IMR-90 (cell line): Measurements from ENCODE around the gene UNC50. TPM values are rescaled to one million over a fixed set of nuclear protein-coding genes. Genes with fewer than 3 reads are reported as not detected.

Source experiments
- ATAC-seq: fragments of 200-7000 bp; cut with Tn5 transposase; 2 replicates; pipeline ENCODE4 v1.9.1; 2020; ENCODE audit warnings: low read depth, mild to moderate bottlenecking, moderate library complexity
- BruUV-seq: library from RNA; stranded (reverse); fragments of 400-500 nt; replicated peaks from 2 replicates; lab custom pipeline; 2021; lab: Mats Ljungman, UMichigan
- CTCF ChIA-PET: fragments of 300-600 bp; formaldehyde crosslinking; extraction: SDS; loops from one replicate; lab custom pipeline; 2021; ENCODE audit warnings: antibody characterized with exemption; lab: Yijun Ruan, JAX
- POLR2A ChIA-PET: fragments of 300-600 bp; sonication (Branson Sonifier 250); formaldehyde crosslinking; loops from one replicate; lab custom pipeline; 2022; ENCODE audit warnings: antibody characterized with exemption; ENCODE audit not compliant: unreplicated experiment; lab: Charles Lee
- DNase-seq: peaks from one replicate; pipeline ENCODE4 v3.0.0; 2013
- H2AFZ ChIP-seq: replicated peaks from 2 replicates; pipeline ENCODE3; 2013; ENCODE audit warnings: low read length, mild to moderate bottlenecking; ENCODE audit not compliant: poor library complexity
- H2AK5ac ChIP-seq: 2 replicates; pipeline ENCODE4 v1.6.1; 2013; ENCODE audit warnings: low read depth, low read length, inconsistent platforms
- H2AK9ac ChIP-seq: replicated peaks from 2 replicates; pipeline ENCODE3; 2013; ENCODE audit warnings: mild to moderate bottlenecking, low read depth, low read length, moderate library complexity; ENCODE audit not compliant: poor library complexity
- H2BK120ac ChIP-seq: 2 replicates; pipeline ENCODE4 v1.6.1; 2013; ENCODE audit warnings: low read depth, low read length, inconsistent platforms
- H2BK15ac ChIP-seq: 3 replicates; pipeline ENCODE4 v1.6.1; 2013; ENCODE audit warnings: low read depth, low read length, inconsistent platforms
- H2BK20ac ChIP-seq: 2 replicates; pipeline ENCODE4 v1.6.1; 2013; ENCODE audit warnings: low read depth, mild to moderate bottlenecking, inconsistent platforms, low read length, moderate library complexity
- H2BK5ac ChIP-seq: 2 replicates; pipeline ENCODE4 v1.6.1; 2013; ENCODE audit warnings: mild to moderate bottlenecking, low read depth, low read length, inconsistent platforms; ENCODE audit not compliant: poor library complexity, severe bottlenecking
- H3K14ac ChIP-seq: replicated peaks from 2 replicates; pipeline ENCODE4 v1.6.1; 2013; ENCODE audit warnings: low read depth, low read length, inconsistent platforms
- H3K18ac ChIP-seq: 2 replicates; pipeline ENCODE4 v1.6.1; 2013; ENCODE audit warnings: low read depth, low read length, control low read depth
- H3K23ac ChIP-seq: 2 replicates; pipeline ENCODE4 v1.6.1; 2013; ENCODE audit warnings: low read depth, low read length, inconsistent platforms
- H3K27ac ChIP-seq: 2 replicates; pipeline ENCODE4 v1.5.1; 2013; ENCODE audit warnings: mild to moderate bottlenecking, control low read depth, low read length; ENCODE audit not compliant: insufficient read depth
- H3K27me3 ChIP-seq: 2 replicates; pipeline ENCODE4 v1.6.1; 2013; ENCODE audit warnings: low read length; ENCODE audit not compliant: control insufficient read depth, insufficient read depth
- H3K36me3 ChIP-seq: 2 replicates; pipeline ENCODE4 v1.6.1; 2013; ENCODE audit warnings: low read length, mixed read lengths; ENCODE audit not compliant: control insufficient read depth, insufficient read depth
- H3K4ac ChIP-seq: 2 replicates; pipeline ENCODE4 v1.6.1; 2013; ENCODE audit warnings: low read depth, low read length, inconsistent platforms
- H3K4me1 ChIP-seq: 2 replicates; pipeline ENCODE4 v1.6.1; 2013; ENCODE audit warnings: low read length, mixed read lengths; ENCODE audit not compliant: control insufficient read depth, insufficient read depth
- H3K4me2 ChIP-seq: 2 replicates; pipeline ENCODE4 v1.6.1; 2013; ENCODE audit warnings: low read depth, mild to moderate bottlenecking, control low read depth, low read length, moderate library complexity
- H3K4me3 ChIP-seq: 2 replicates; pipeline ENCODE4 v1.5.1; 2013; ENCODE audit warnings: low read depth, mild to moderate bottlenecking, control low read depth, low read length, moderate library complexity; ENCODE audit not compliant: insufficient read depth
- H3K56ac ChIP-seq: 2 replicates; pipeline ENCODE4 v1.6.1; 2013; ENCODE audit warnings: low read length, inconsistent platforms; ENCODE audit not compliant: insufficient read depth; ENCODE audit errors: extremely low read depth
- H3K79me1 ChIP-seq, 2 experiments: 2 replicates each; pipeline ENCODE4 v1.6.1; 2013; ENCODE audit warnings: low read length in 2 of 2, inconsistent platforms in 1 of 2, low read depth in 1 of 2
- H3K9ac ChIP-seq: 2 replicates; pipeline ENCODE4 v1.6.1; 2013; ENCODE audit warnings: low read depth, low read length, control low read depth
- H3K9me1 ChIP-seq: 2 replicates; pipeline ENCODE4 v1.6.1; 2013; ENCODE audit warnings: low read length, inconsistent platforms; ENCODE audit not compliant: insufficient read depth
- H3K9me3 ChIP-seq: 2 replicates; pipeline ENCODE4 v1.6.1; 2013; ENCODE audit warnings: low read length; ENCODE audit not compliant: control insufficient read depth, insufficient read depth
- H4K20me1 ChIP-seq: 2 replicates; pipeline ENCODE4 v1.6.1; 2013; ENCODE audit warnings: low read length, inconsistent platforms; ENCODE audit not compliant: insufficient read depth
- H4K5ac ChIP-seq: 2 replicates; pipeline ENCODE4 v1.6.1; 2013; ENCODE audit warnings: mild to moderate bottlenecking, low read depth, low read length, control low read depth
- H4K8ac ChIP-seq, 2 experiments: 2 replicates each; pipeline ENCODE4 v1.6.1; 2013; ENCODE audit warnings: low read depth in 2 of 2, low read length in 2 of 2, control low read depth in 1 of 2, inconsistent platforms in 1 of 2
- H4K91ac ChIP-seq: 2 replicates; pipeline ENCODE4 v1.6.1; 2013; ENCODE audit warnings: low read depth, low read length, inconsistent platforms; ENCODE audit not compliant: insufficient read depth
- CEBPB ChIP-seq: IDR thresholded peaks from 2 replicates; pipeline ENCODE4 v1.6.1; 2012; ENCODE audit warnings: low read depth, low read length, improper control_type of control experiment
- RFX5 ChIP-seq: IDR thresholded peaks from 2 replicates; pipeline ENCODE4 v1.8.0; 2012; ENCODE audit warnings: low read depth, mild to moderate bottlenecking, low read length, moderate library complexity
- WGBS, 2 experiments: methylation state at CpG; one replicate each; pipeline versions ENCODE4 v1.1.5 to v1.1.7; 2013; ENCODE audit warnings: missing lambda C conversion rate in 2 of 2; ENCODE audit not compliant: insufficient read length in 1 of 2; ENCODE audit errors: extremely low coverage in 2 of 2; 5-methylcytosine and 5-hydroxymethylcytosine counted together
- dilution Hi-C: fragments of 300-500 bp; cut with HindIII; formaldehyde crosslinking; loops from one replicate; pipeline ENCODE4 v1.14.3; 2018; ENCODE audit warnings: low sequenced_read_pairs; ENCODE audit not compliant: unreplicated experiment
- in situ Hi-C: fragments of 300-500 bp; cut with MboI; formaldehyde crosslinking; loops from 3 replicates; pipeline ENCODE4 v1.14.3; 2019; ENCODE audit warnings: low sequenced_read_pairs, inconsistent platforms, mixed read lengths
- intact Hi-C: fragments of 100-400 bp; cut with micrococcal nuclease; formaldehyde crosslinking; loops from 2 replicates; pipeline ENCODE4 v1.10.0; 2022
- polyA plus RNA-seq, 3 experiments: library from polyadenylated mRNA; depleted of rRNA; stranded (reverse); fragments of >200 nt; gene quantifications; 2 replicates each; pipeline ENCODE4 v1.2.3, GENCODE V29; 2012; ENCODE audit warnings: low replicate concordance in 1 of 3
- total RNA-seq: library from RNA; depleted of rRNA; stranded (reverse); fragments of >200 nt; gene quantifications from 2 replicates; pipeline ENCODE4 v1.2.3, GENCODE V29; 2012

UNC50 gene
- total and polyA plus RNA-seq, 2 of the 4 experiments (the other 2 are of a cell fraction), result 18.3 to 34.1 TPM

GRCh38 chr2:98607741-98608115 lies 661 bp upstream of the UNC50 start:
- CTCF ChIA-PET, result interaction anchor here (0.6 kb wide), 1 partner anchor 174 kb away, joined by 3 read pairs; no protein-coding TSS in a partner anchor

More at GRCh38 chr2:98607741-98608115, 661 bp upstream of the UNC50 start:
- peaks cover 8% of the 10 kb centered on the region; the same call in 1 of the 2 replicates for H4K20me1 ChIP-seq
- peaks cover 55 to 66% of the 10 kb centered on the region in 2 experiments for H3K79me1 ChIP-seq
- no peaks in the 10 kb centered on the region for H3K27me3 ChIP-seq
- dilution Hi-C loops, result no loop called here
- ATAC-seq (no peak; the same call in 1 of the 2 replicates), DNase-seq (peak; percentile 10)
- no TSS peak for BruUV-seq
- peak overlapping the region; percentile 100 for H2AFZ ChIP-seq
- H2AK5ac ChIP-seq, result peak overlapping the region; percentile 77; the same call in 1 of the 2 replicates
- POLR2A ChIA-PET, result no interaction called here
- H3K27ac ChIP-seq, result peak overlapping the region; percentile 92
- 10% methylated on average over 2 of the region's 7 CpGs; no CpG with 5 or more reads in 1 of the 2 experiments for WGBS, 2 experiments
- peak overlapping the region; percentile 56; the same call in 1 of the 2 replicates for H3K56ac ChIP-seq
- H3K14ac ChIP-seq, result peak overlapping the region; percentile 99
- TF ChIP-seq RFX5, result no peak
- TF ChIP-seq CEBPB, result peak; percentile 84
- no peak overlapping the region for H2BK5ac ChIP-seq
- H2BK15ac ChIP-seq, result no peak overlapping the region
- peak overlapping the region; percentile 97 for H2AK9ac ChIP-seq
- peak overlapping the region; percentile 93 for H3K4me3 ChIP-seq
- H3K9me3 ChIP-seq, result no peaks in the 10 kb centered on the region
- H2BK120ac ChIP-seq, result no peak overlapping the region
- peaks cover 12% of the 10 kb centered on the region for H3K4me1 ChIP-seq
- H3K4me2 ChIP-seq, result peak overlapping the region; percentile 85
- peaks cover 6% of the 10 kb centered on the region; the same call in 1 of the 2 replicates for H3K9me1 ChIP-seq
- in situ Hi-C loops, result no loop called here
- intact Hi-C loops, result loop anchor here (2.0 to 10.0 kb wide), 2 partner anchors 163 to 195 kb away; partner anchors contain the start of gene INPP4A
- peak overlapping the region; percentile 91 for H3K4ac ChIP-seq
- no peak overlapping the region for H2BK20ac ChIP-seq
- no peak overlapping the region; the same call in 1 of the 2 replicates for H4K91ac ChIP-seq
- peak overlapping the region; percentile 90; the same call in 1 of the 2 replicates for H4K5ac ChIP-seq
- H3K9ac ChIP-seq, result peak overlapping the region; percentile 96
- peak overlapping the region; percentile 84 to 99 for H4K8ac ChIP-seq
- peak overlapping the region; percentile 98; the same call in 1 of the 2 replicates for H3K23ac ChIP-seq
- H3K18ac ChIP-seq, result no peak overlapping the region
- H3K36me3 ChIP-seq, result peaks cover 11% of the 10 kb centered on the region
